Iris pigment epithelial cell (primary cell): Measurements from ENCODE around the gene HPSE.

Source experiments
- DNase-seq: peaks from one replicate; pipeline ENCODE4 v3.0.0-alpha.2; 2011; ENCODE audit warnings: low read depth

HPSE gene

GRCh38 chr4:83334425-83335241 is at the start of gene HPSE:
Gene HPSE (minus strand): TSS chr4:83334848. CDS start chr4:83334782, 66 bp downstream.
- peak; percentile 59 for DNase-seq

DNA sequence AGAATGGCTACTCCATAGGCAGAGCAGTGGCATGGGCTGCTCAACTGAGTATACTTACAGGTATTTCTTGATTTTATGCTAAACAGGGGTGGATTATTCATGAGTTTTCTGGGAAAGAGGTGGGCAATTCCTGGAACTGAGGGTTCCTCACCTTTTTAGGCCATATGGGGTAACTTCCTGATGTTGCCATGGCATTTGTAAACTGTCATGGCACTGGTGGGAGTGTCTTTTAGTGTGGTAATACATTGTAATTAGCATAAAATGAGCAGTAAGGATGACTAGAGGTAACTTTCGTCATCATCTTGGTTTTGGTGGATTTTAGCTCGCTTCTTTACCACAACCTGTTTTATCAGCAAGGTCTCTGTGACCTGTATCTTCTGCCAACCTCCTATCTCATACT is 48.2 kb upstream of the HPSE start:
- no peak for DNase-seq

GRCh38 chr4:83381173-83381572 is 46.5 kb upstream of the HPSE start:
- DNase-seq, result no peak

DNA sequence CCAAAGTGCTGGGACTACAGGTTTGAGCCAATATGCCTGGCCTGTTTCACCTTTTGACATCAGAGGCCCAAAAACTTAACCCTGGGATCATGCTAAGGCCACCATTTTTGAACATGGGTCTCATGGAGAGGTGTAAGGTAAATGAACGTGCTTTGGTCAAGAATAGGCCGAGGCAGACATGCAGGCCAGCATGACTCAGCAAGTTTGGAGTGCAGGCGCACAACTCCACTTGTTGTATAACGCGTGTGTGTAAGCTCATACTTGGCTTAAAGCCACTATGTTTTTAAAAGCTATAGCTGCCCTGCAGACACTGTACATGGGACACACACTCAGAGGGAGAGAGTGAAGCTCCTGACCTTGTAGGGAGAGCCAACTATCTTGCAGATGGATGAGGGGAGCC is 43.8 kb upstream of the HPSE start:
- DNase-seq, result no peak

DNA sequence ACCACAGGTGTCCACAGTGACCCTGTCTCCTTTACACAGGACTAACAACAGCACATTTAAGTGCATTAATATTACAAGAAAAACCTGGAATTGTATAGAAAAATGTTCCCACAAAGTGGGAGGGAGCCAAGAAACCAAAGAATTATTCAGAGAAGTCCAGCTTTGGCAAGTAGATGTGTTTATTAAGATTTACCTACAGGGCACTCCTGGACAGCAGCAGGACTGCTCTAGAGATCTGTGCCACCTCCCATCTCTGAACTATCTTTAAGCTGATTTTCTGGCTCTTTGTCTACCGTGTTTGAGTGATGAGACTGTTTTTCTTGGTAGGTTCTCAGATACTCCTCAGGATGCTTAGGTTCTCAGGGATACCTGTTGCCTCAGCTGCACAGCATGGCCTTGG is 38.3 kb upstream of the HPSE start:
- no peak for DNase-seq

GRCh38 chr4:83371936-83372335 is 37.3 kb upstream of the HPSE start:
- no peak for DNase-seq

GRCh38 chr4:83371235-83371634 is 36.6 kb upstream of the HPSE start:
- DNase-seq, result no peak

DNA sequence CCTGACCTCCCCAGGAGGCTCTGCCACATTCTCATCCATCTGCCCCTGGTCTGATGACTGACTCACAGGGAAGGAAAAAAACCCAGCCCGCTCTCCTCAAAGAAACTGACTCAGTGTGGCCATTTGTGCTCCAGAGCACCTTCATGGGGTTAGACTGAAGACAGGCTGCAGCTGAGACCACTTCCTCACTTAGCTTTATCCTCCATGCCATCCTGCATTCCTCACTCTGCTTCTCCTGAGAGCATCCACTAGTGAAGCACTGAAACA is 35.9 kb upstream of the HPSE start:
- peak; percentile 51 for DNase-seq

GRCh38 chr4:83369831-83370639 is 35.4 kb upstream of the HPSE start:
- DNase-seq, result no peak

DNA sequence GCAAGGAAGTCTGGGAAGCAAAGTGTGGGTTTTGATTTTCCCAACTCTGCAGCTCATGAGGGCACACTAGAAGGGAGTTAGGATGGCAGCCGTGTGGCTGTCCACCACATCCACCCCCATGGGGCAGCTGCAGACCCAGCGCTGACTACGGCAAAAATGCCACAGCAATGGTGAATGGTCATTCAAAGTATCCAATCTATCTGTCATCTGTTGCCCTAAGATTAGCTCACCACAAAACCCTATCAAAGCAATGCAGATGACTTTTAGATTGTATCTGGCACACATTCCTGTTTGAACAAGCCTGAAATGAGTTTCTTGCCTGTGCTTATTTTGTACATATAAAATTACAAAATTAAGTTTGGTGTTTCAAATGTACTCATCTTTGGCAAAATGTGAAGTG is 29.7 kb upstream of the HPSE start:
- DNase-seq, result no peak

DNA sequence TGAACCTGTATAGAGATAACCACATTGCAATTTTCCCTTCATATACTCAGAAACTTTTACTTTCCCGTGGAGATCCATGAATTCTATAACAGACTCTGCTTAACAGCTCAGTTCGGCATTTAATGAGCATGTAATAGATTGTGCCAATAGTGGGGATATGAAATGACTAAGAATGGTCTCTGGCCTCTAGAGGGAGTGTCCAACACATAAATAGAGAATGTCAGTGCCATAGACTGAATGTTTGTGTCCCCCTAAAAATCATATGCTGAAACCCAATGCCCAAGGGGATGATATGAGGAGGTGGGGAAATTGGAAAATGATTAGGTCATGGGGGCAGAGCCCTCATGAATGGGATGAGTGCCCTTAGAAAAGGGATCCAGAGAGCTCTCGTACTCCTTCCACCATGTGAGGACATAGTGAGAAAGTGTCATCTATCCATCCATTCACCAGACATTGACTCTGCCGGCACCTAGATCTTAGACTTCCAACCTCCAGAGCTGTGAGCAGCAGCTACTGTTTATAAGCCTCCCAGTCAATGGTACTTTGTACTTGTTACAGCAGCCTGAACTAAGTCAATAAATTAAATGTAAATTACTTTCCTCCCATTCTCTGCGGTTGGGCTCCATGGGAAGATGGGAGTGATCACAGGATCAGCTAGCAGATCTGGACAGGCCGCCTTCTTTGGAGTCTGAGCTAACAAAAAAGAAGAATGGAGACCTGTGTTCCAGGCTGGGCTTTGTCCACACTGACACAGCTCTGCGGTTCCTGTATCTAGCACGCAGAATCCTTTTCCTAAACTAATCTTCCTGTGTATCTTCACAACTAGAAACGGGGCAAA is 28.1 kb upstream of the HPSE start:
- peak; percentile 56 for DNase-seq

DNA sequence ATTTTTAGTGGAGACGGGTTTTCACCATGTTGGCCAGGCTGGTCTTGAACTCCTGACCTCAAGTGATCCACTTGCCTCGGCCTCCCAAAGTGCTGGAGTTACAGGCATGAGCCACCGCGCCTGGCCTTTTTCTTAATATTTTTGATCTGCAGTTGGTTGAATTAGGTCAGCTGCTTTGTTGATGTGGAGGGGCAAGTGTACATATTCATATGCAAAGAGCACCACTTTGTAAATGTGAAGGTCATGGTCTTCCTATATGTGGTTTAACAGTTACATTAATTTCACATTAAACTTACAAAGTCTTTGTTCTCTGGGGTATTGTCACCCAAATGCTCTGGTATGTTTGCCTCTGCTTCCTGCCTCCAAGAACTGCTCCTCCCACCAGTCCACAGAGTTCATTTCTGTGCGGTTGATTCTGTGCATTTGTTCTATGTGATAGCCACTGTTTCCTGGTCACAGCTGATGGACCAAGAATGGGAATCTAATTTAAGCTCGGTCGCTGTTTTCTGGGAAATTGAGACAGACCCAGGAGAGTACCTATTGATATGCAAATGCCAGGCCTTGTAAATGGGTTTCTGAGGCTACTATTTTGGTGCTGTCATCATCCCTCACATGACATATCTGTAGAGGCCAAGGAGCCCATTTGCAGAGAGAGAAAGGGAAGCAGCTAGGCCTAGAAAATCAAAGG is 26.9 kb upstream of the HPSE start:
- no peak for DNase-seq

DNA sequence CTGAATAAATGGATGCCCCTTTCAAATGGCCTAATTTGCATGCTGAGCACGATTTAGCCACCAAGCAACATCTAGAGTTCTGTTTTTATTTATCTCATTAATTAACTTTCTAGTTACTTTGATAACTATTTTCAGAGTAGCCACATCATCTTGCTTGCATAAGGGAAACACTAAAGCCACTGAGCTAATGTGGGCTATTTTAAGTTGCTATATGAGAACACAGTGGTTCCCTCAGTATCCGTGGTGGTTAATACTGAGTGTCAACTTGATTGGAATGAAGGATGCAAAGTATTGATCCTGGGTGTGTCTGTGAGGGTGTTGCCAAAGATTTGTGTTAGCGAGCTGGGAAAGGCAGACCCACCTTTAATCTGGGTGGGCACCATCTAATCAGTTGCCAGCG is 25.4 kb upstream of the HPSE start:
- no peak for DNase-seq

GRCh38 chr4:83358410-83358809 is 23.8 kb upstream of the HPSE start:
- peak; percentile 94 for DNase-seq

DNA sequence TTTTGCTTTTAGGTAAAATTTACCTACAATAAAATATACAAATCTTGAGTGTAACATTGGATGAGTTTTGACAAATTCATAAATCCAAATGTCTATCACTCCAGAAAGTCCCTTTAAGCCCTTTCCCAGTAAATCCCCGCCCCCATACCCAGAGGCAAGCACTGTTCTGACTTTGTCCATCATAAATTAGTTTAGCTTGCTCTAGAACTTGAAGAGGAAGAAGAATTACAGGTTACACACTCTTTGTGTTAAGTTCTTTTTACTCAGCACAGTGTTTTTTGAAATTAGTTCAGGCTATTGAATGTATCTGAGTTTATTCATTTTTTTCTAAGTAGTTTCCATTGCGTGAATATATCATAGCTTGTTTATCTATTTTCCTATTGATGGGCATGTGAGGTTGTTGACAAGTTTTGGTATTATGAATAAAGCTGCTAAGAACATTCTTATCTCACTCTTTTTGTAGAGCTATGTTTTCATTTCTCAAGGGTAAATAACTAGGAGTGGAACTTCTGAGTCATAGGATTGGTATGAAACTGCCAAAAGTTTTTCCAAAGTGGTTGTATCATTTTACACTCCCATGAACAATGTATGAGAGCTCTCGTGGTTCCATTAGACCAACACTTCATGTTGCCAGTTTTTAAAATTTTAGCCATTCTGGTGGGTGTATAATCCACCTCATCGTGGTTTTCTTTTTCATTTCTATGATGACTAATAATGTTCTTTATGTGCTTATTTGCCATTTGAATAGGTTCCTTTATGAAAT is 22.4 kb upstream of the HPSE start:
- peak; percentile 95 for DNase-seq

GRCh38 chr4:83353516-83353915 is 18.9 kb upstream of the HPSE start:
- DNase-seq, result no peak

- DNase-seq, result no peak
Measured at GRCh38 chr4:83348074-83348473, 13.4 kb upstream of the HPSE start.

- DNase-seq, result peak; percentile 22
Measured at GRCh38 chr4:83342476-83342875, 7.8 kb upstream of the HPSE start.

DNA sequence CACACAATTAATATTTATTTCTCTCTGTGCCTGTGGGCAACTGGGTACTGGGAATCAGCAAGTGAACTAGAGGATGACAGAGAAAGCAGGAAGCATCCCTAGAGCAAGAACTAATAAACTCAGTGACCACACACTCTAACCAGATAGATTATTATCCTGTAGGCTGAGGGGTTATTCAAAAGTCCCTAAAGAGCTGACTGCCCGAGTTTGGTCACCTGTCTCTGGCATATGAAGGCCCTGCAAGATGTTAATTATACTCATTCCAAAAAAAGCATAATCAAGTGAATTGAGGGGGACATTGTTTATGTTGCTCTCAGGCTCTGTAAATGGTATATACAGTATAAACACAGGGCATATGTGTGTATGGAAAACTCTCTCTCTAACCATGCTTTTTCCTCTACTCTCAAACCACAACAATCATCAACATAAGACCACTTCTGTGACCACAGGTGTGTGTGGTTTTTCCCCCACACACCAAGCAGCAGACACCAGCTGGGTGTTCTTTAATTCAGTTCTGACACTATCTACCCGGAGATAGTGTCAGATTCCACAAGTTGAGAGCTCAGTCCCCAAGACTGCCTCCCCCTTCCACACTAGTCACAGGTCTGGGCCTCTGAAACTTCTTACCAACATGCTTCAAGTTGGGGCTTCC is 6.2 kb upstream of the HPSE start:
- no peak for DNase-seq

- no peak for DNase-seq
Measured at GRCh38 chr4:83339573-83339972, 4.9 kb upstream of the HPSE start.

- no peak for DNase-seq
Measured at GRCh38 chr4:83335701-83336100, 1.1 kb upstream of the HPSE start.
